ENCODE results near the gene OSBPL9.
"Not testable (repeated sequence)": the region's sequence is repeated elsewhere in the genome, so short reads cannot be mapped to it uniquely, and the experiment has no call there.

Gene OSBPL9

DNA sequence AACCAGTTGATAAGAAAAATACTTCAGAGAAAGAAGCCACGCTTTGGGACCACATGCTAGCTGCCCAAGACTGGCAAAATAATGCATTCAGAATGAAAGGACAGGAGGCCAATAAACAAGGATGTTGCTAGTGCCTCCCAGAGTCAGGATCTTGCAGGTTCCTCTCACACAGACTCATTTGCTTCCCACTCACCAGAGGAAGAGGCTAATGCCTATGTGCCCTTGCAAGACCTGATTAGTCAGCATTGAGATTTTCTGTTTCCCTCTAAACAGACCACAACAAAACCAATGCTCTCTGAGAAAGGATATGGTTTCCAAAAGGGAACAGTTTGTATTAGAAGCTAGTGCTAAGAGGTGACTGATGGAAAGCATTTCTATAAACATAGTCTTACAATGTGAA, 176.0 kb downstream of the OSBPL9 start:
- peak; percentile 2 for DNase-seq (ENCODE audit: low read depth)

DNA sequence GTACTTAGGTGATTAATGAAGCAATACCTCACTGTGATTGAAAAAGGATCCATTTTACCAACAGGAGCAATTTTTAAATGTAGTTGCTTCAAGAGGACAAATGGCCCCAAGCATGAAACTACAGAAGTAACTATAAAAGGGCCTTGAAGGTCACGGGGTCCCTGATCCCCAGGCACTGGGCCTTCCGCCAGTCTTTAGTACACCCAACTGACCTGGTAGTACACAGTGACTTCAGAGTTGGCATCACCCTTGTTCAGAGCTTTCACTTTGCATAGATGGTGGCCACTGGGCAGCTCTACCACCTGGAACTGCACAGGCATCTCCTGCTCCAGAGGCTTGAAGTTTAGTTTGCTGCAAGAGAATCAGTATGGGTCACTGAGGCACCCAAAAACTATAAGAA, 177.4 kb downstream of the OSBPL9 start:
- DNase-seq (ENCODE audit: low read depth) = no peak

DNA sequence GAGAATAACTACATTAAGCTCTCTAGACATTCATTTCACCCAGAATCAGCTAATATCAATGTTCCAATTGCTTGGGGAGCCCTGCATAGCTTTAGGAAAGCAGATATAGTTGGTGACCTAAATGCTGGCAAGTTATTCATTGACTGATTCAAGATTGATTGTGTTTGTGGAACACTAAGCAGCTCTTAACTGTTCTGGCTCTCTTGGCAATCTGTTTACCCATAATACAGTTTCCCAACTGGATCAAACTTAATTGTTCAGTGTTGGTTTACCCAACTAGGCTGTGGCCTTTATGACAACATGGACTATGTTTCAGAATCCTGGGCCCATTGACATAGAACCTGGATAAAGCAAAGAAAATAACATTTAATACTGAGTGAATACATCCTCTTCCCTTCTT, 178.0 kb downstream of the OSBPL9 start:
- no peak for DNase-seq (ENCODE audit: low read depth)

- DNase-seq (ENCODE audit: low read depth) = no peak
These were observed 182.5 kb downstream of the OSBPL9 start for GRCh38 chr1:51799372-51799771.

GRCh38 chr1:51814513-51814912, 197.6 kb downstream of the OSBPL9 start:
- no peak for DNase-seq (ENCODE audit: low read depth)

DNA sequence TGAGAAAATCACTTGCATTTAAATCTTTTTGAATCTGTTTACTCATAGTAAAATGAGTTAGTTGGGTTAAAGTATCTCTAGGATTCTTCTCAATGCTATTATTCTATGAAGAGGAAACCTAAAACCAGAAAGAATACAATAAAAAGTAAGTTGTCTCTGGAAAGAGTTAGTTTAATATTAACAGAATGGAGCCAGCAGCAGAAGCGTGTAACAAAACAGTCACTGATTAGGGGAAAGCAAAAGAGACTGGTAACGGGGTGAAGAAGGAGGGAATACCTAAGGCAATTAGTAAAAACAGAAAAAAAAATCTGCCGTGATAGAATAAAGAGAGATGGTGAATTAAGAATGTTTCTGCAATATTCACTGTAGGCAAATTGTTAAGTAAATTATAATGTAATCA, 201.6 kb downstream of the OSBPL9 start:
- DNase-seq (ENCODE audit: low read depth) = no peak

GRCh38 chr1:51819021-51819420, 202.1 kb downstream of the OSBPL9 start:
- DNase-seq (ENCODE audit: low read depth) = not testable (repeated sequence)

GRCh38 chr1:51819810-51820209, 202.9 kb downstream of the OSBPL9 start:
- no peak for DNase-seq (ENCODE audit: low read depth)

DNA sequence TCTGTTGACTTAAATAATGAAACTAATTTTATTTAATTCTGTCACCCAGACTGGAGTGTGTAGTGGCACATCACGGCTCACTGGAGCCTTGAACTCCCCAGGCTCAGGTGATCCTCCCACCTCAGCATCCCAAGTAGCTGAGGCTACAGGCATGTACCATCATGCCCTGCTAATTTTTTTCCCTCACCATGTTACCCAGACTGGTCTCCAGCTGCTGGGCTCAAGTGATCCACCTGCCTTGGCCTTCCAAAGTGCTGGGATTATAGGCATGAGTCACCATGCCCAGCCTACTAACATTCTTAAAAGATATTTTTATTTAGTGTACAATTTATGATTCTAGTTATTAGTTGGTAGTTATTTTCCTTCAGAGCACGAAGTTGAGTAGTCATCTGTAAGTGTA, 212.2 kb downstream of the OSBPL9 start:
- DNase-seq (ENCODE audit: low read depth) = no peak

DNA sequence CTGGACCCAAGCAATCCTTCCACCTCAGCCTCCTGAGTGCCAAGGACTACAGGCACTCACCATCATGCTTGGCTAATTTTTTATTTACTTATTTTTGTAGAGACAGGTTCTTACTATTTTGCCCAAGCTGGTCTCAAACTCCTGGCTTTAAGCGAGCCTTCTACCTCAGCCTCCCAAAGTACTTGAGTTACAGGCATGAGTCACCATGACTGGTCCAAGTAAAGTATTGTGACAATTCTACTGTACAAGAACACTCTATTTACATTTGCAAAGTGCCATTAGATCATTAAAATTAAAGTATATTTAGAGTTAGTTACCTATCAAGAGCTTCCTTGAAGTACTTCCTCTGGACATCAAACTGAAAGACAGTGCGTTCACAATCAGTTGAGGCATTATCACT, 216.8 kb downstream of the OSBPL9 start:
- no peak for DNase-seq (ENCODE audit: low read depth)

DNA sequence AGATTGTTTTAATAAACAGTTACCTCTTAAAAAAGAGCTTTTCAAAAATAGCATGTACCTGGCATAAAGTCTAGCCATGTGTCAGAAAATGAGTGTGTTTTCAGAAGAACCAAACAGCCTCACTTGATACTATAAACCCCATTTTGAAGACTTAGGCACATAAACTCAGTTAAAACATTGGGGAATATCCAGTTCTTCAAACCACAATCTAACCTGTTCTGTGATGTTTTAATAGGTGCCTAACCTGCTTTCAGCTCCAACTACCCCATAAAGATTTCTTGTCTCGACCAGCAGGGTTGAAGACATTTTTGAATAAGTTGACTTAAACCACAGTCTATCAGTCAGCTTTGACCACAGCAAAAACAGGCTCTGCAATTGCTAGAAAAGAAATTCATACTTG, 220.4 kb downstream of the OSBPL9 start:
- no peak for DNase-seq (ENCODE audit: low read depth)

Data from fibroblast of the conjunctiva (primary cell).